Measurements from ENCODE around the gene CHSY1. TPM values are rescaled to one million over a fixed set of nuclear protein-coding genes. Genes with fewer than 3 reads are reported as not detected.

Gene CHSY1
- polyA plus RNA-seq, 1 donor from 2014 or later = 16.1 TPM

DNA sequence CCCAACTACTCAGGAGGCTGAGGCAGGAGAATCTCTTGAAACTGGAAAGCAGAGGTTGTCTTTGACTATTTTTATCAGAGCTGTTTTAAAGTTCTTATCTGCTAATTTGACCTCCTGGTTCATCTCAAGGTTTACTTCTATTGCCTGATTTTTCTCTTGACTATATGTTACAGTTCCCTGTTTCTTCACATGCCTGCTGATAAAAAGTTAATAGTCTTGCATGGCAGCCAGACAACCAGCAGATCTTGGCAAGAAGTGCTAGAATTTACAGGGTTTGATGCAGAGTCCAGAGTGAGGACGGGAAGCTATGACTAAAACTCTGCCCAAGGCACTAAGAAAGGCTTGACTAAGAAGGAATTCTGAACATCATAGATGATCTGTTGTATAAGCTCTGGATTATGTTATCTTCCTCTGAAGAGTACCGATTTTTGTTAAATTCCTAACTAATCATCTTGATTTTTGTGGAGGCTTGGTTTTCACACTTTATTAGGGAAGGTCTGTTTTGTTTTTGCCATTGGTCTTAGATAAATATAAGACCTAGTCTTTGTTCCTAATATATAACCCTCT, 85.9 kb downstream of the CHSY1 start:
- Histone ChIP-seq H3K27ac (ENCODE audit: low read length) (no peak overlapping the region), H3F3A (ENCODE audit: insufficient read depth, low read length, poor library complexity, severe bottlenecking) (no peaks in the 10 kb centered on the region), H2AFZ (ENCODE audit: low read depth, low read length) (no peak overlapping the region), H4K20me1 (ENCODE audit: insufficient read depth) (no peaks in the 10 kb centered on the region), H3K4me3 (ENCODE audit: low read length) (no peak overlapping the region), H3K27me3 (ENCODE audit: insufficient read depth, low read depth, low read length) (no peaks in the 10 kb centered on the region), H3K4me2 (ENCODE audit: low read length) (no peak overlapping the region), H3K9me3 (ENCODE audit: low read length) (no peaks in the 10 kb centered on the region), H3K9me2 (ENCODE audit: insufficient read depth, low read length) (no peaks in the 10 kb centered on the region), H3K79me2 (replicated peaks; ENCODE audit: insufficient read depth, low read length) (no peaks in the 10 kb centered on the region), H3K36me3 (ENCODE audit: insufficient read depth, low read length) (no peaks in the 10 kb centered on the region), H3K9ac (ENCODE audit: low read length) (no peak overlapping the region)
- TF ChIP-seq TAF1 (IDR thresholded peaks at IDR 0.05; ENCODE audit: low read depth) (no peak), SMC3 (conservative IDR thresholded peaks at IDR 0.05; ENCODE audit: poor library complexity) (no peak), RAD21 (conservative IDR thresholded peaks at IDR 0.05) (no peak), CTCF (IDR thresholded peaks at IDR 0.05; ENCODE audit: poor library complexity, severe bottlenecking) (no peak), MXI1 (conservative IDR thresholded peaks at IDR 0.05; ENCODE audit: poor library complexity, severe bottlenecking) (no peak), EZH2 (IDR thresholded peaks at IDR 0.05; ENCODE audit: borderline replicate concordance, insufficient read depth, low read length, poor library complexity, severe bottlenecking) (no peak)

- no peak overlapping the region for H3K27ac ChIP-seq (ENCODE audit: low read length)
- no peaks in the 10 kb centered on the region for H3K27me3 ChIP-seq (ENCODE audit: insufficient read depth, low read depth, low read length)
- no peak overlapping the region for H3K4me2 ChIP-seq (ENCODE audit: low read length)
- H3F3A ChIP-seq (ENCODE audit: insufficient read depth, low read length, poor library complexity, severe bottlenecking) = no peaks in the 10 kb centered on the region
- no peak overlapping the region for H3K4me3 ChIP-seq (ENCODE audit: low read length)
- H3K9me2 ChIP-seq (ENCODE audit: insufficient read depth, low read length) = no peaks in the 10 kb centered on the region
- no peaks in the 10 kb centered on the region for H3K9me3 ChIP-seq (ENCODE audit: low read length)
- no peak overlapping the region for H3K9ac ChIP-seq (ENCODE audit: low read length)
- TF ChIP-seq CTCF (IDR thresholded peaks at IDR 0.05; ENCODE audit: poor library complexity, severe bottlenecking) (no peak), RAD21 (conservative IDR thresholded peaks at IDR 0.05) (no peak), SMC3 (conservative IDR thresholded peaks at IDR 0.05; ENCODE audit: poor library complexity) (no peak), EZH2 (IDR thresholded peaks at IDR 0.05; ENCODE audit: borderline replicate concordance, insufficient read depth, low read length, poor library complexity, severe bottlenecking) (no peak), MXI1 (conservative IDR thresholded peaks at IDR 0.05; ENCODE audit: poor library complexity, severe bottlenecking) (no peak), REST (IDR thresholded peaks at IDR 0.05; ENCODE audit: borderline replicate concordance) (no peak), EP300 (conservative IDR thresholded peaks at IDR 0.05; ENCODE audit: poor library complexity, severe bottlenecking) (no peak)
- no peak overlapping the region for H2AFZ ChIP-seq (ENCODE audit: low read depth, low read length)
- H3K79me2 ChIP-seq (replicated peaks; ENCODE audit: insufficient read depth, low read length) = no peaks in the 10 kb centered on the region
- H3K36me3 ChIP-seq (ENCODE audit: insufficient read depth, low read length) = no peaks in the 10 kb centered on the region
- H4K20me1 ChIP-seq (ENCODE audit: insufficient read depth) = no peaks in the 10 kb centered on the region
These were observed 89.0 kb downstream of the CHSY1 start for GRCh38 chr15:101162701-101163483.

Measured in neural cell (in vitro differentiated cells).